Measurements from ENCODE around the gene ELAVL2.

DNA sequence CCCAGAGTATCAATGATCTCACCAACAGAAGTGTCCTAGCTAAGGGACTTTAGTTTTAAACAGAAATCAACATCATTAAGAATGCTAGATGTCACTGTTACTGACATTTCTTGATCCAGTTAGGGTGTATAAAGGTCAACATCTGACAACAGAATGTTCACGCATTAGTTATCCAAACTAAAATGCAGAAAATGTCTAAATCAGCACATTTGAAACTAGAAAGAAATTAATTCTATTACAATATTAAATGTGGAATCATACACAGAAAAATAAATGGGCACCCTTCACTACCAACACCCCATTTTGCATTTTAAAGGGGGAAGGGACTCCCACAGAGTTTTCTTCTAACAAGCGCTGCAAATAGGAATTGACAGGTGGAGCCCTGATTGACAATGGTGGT is 24.5 kb downstream of the ELAVL2 start:
- TF ChIP-seq, protein P1, sequence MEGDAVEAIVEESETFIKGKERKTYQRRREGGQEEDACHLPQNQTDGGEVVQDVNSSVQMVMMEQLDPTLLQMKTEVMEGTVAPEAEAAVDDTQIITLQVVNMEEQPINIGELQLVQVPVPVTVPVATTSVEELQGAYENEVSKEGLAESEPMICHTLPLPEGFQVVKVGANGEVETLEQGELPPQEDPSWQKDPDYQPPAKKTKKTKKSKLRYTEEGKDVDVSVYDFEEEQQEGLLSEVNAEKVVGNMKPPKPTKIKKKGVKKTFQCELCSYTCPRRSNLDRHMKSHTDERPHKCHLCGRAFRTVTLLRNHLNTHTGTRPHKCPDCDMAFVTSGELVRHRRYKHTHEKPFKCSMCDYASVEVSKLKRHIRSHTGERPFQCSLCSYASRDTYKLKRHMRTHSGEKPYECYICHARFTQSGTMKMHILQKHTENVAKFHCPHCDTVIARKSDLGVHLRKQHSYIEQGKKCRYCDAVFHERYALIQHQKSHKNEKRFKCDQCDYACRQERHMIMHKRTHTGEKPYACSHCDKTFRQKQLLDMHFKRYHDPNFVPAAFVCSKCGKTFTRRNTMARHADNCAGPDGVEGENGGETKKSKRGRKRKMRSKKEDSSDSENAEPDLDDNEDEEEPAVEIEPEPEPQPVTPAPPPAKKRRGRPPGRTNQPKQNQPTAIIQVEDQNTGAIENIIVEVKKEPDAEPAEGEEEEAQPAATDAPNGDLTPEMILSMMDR (IDR thresholded peaks at IDR 0.05): no peak
- no peak for TF ChIP-seq POLR2A (IDR thresholded peaks at IDR 0.05)

Measured in Peyer's patch (tissue), 4 donors.